H9 (cell line): ENCODE data around the gene KLF16. TPM values are rescaled to one million over a fixed set of nuclear protein-coding genes. Genes with fewer than 3 reads are reported as not detected.

Experiments used
- DNase-seq: peaks from one replicate; pipeline ENCODE4 v3.0.0-alpha.2; 2017
- H2AFZ ChIP-seq: one replicate; pipeline ENCODE4 v1.6.1; 2013; ENCODE audit warnings: mild to moderate bottlenecking, low read length, control low read depth, moderate library complexity
- H2AK5ac ChIP-seq: 2 replicates; pipeline ENCODE4 v1.6.1; 2013; ENCODE audit warnings: low read length, control low read depth, mixed read lengths; ENCODE audit not compliant: insufficient read length
- H2BK120ac ChIP-seq: one replicate; pipeline ENCODE4 v1.6.1; 2013; ENCODE audit warnings: low read depth, mild to moderate bottlenecking, low read length, control low read depth, inconsistent platforms; ENCODE audit not compliant: poor library complexity, severe bottlenecking
- H2BK12ac ChIP-seq: 2 replicates; pipeline ENCODE4 v1.6.1; 2013; ENCODE audit warnings: low read length, control low read depth, mixed read lengths, low read depth; ENCODE audit not compliant: insufficient read length
- H2BK15ac ChIP-seq: 2 replicates; pipeline ENCODE4 v1.6.1; 2013; ENCODE audit warnings: low read depth, low read length, control low read depth
- H2BK20ac ChIP-seq: one replicate; pipeline ENCODE4 v1.6.1; 2013; ENCODE audit warnings: low read depth, mild to moderate bottlenecking, low read length, control low read depth, inconsistent platforms; ENCODE audit not compliant: poor library complexity, severe bottlenecking
- H2BK5ac ChIP-seq: 2 replicates; pipeline ENCODE4 v1.6.1; 2013; ENCODE audit warnings: low read length, control low read depth, mixed read lengths; ENCODE audit not compliant: insufficient read length
- H3K14ac ChIP-seq: 2 replicates; pipeline ENCODE4 v1.6.1; 2013; ENCODE audit warnings: low read length, control low read depth; ENCODE audit not compliant: insufficient read depth
- H3K18ac ChIP-seq: 2 replicates; pipeline ENCODE4 v1.6.1; 2013; ENCODE audit warnings: low read depth, mild to moderate bottlenecking, mixed read lengths, low read length, control low read depth; ENCODE audit not compliant: insufficient read length
- H3K23ac ChIP-seq: 2 replicates; pipeline ENCODE4 v1.6.1; 2013; ENCODE audit warnings: low read length, control low read depth, mixed read lengths, low read depth; ENCODE audit not compliant: insufficient read length
- H3K23me2 ChIP-seq: 2 replicates; pipeline ENCODE4 v1.6.1; 2013; ENCODE audit warnings: low read depth, mild to moderate bottlenecking, mixed read lengths, low read length, control low read depth; ENCODE audit not compliant: insufficient read length, poor library complexity, severe bottlenecking
- H3K27ac ChIP-seq: 2 replicates; pipeline ENCODE4 v1.5.1; 2013; ENCODE audit warnings: low read length, control low read depth, mixed read lengths, low read depth; ENCODE audit not compliant: insufficient read length
- H3K27me3 ChIP-seq: 2 replicates; pipeline ENCODE4 v1.6.1; 2013; ENCODE audit warnings: low read length, control low read depth, inconsistent platforms; ENCODE audit not compliant: insufficient read depth
- H3K4ac ChIP-seq: 2 replicates; pipeline ENCODE4 v1.6.1; 2013; ENCODE audit warnings: low read depth, mild to moderate bottlenecking, control low read depth, inconsistent platforms, low read length, moderate library complexity
- H3K4me1 ChIP-seq: 2 replicates; pipeline ENCODE4 v1.6.1; 2013; ENCODE audit warnings: low read length, control low read depth, inconsistent platforms; ENCODE audit not compliant: insufficient read depth
- H3K4me2 ChIP-seq: 2 replicates; pipeline ENCODE4 v1.6.1; 2013; ENCODE audit warnings: low read length, control low read depth, mixed read lengths; ENCODE audit not compliant: insufficient read length, insufficient read depth
- H3K56ac ChIP-seq: 2 replicates; pipeline ENCODE4 v1.6.1; 2013; ENCODE audit warnings: low read depth, mild to moderate bottlenecking, mixed read lengths, low read length, control low read depth; ENCODE audit not compliant: insufficient read length
- H3K79me1 ChIP-seq: 2 replicates; pipeline ENCODE4 v1.6.1; 2013; ENCODE audit warnings: low read depth, mild to moderate bottlenecking, moderate library complexity, low read length, control low read depth, inconsistent platforms; ENCODE audit not compliant: insufficient read depth, poor library complexity, severe bottlenecking
- H3K79me2 ChIP-seq: 2 replicates; pipeline ENCODE4 v1.6.1; 2013; ENCODE audit warnings: low read length, control low read depth, inconsistent platforms; ENCODE audit not compliant: insufficient read depth
- H3K9ac ChIP-seq: 2 replicates; pipeline ENCODE4 v1.6.1; 2013; ENCODE audit warnings: low read length, control low read depth, mixed read lengths; ENCODE audit not compliant: insufficient read length; ENCODE audit errors: extremely low read depth
- H3K9me3 ChIP-seq: one replicate; pipeline ENCODE4 v1.6.1; 2013; ENCODE audit warnings: low read depth, low read length, inconsistent platforms; ENCODE audit not compliant: control insufficient read depth
- H3T11ph ChIP-seq: one replicate; pipeline ENCODE4 v1.6.1; 2013; ENCODE audit warnings: mild to moderate bottlenecking, low read length, control low read depth, inconsistent platforms
- H4K20me1 ChIP-seq: one replicate; pipeline ENCODE4 v1.6.1; 2013; ENCODE audit not compliant: control insufficient read depth, insufficient read length, insufficient read depth
- H4K5ac ChIP-seq: 2 replicates; pipeline ENCODE4 v1.6.1; 2013; ENCODE audit warnings: low read depth, mild to moderate bottlenecking, mixed read lengths, low read length, control low read depth; ENCODE audit not compliant: insufficient read length
- H4K8ac ChIP-seq: replicated peaks from 2 replicates; pipeline ENCODE4 v1.6.1; 2013; ENCODE audit warnings: low read length, control low read depth, mixed read lengths, low read depth; ENCODE audit not compliant: insufficient read length
- H4K91ac ChIP-seq: 2 replicates; pipeline ENCODE4 v1.6.1; 2013; ENCODE audit warnings: low read depth, mild to moderate bottlenecking, moderate library complexity, mixed read lengths, low read length, control low read depth; ENCODE audit not compliant: insufficient read length
- H3K27ac Mint-ChIP-seq, 3 experiments: 2 replicates in 2 of 3; 3 replicates in 1 of 3; pipeline ENCODE4 v1.8.0; 2020 to 2021; ENCODE audit warnings: mixed read lengths in 3 of 3, mild to moderate bottlenecking in 1 of 3, moderate library complexity in 1 of 3
- H3K27me3 Mint-ChIP-seq: 2 replicates; pipeline ENCODE4 v1.8.0; 2021; ENCODE audit warnings: low read depth, mild to moderate bottlenecking, moderate library complexity, mixed read lengths
- H3K36me3 Mint-ChIP-seq, 3 experiments: 2 replicates in 2 of 3; 3 replicates in 1 of 3; pipeline ENCODE4 v1.8.0; 2020 to 2021; ENCODE audit warnings: low read depth in 3 of 3, mixed read lengths in 3 of 3; ENCODE audit not compliant: insufficient read depth in 1 of 3
- H3K4me1 Mint-ChIP-seq, 2 experiments: 2 replicates each; pipeline ENCODE4 v1.8.0; 2020; ENCODE audit warnings: mixed read lengths in 2 of 2
- H3K4me3 Mint-ChIP-seq, 2 experiments: 2 replicates in 1 of 2; 3 replicates in 1 of 2; pipeline ENCODE4 v1.8.0; 2020 to 2021; ENCODE audit warnings: mild to moderate bottlenecking in 2 of 2, mixed read lengths in 2 of 2, moderate library complexity in 1 of 2
- H3K9me3 Mint-ChIP-seq, 2 experiments: 2 replicates in 1 of 2; 3 replicates in 1 of 2; pipeline ENCODE4 v1.8.0; 2020; ENCODE audit warnings: mild to moderate bottlenecking in 2 of 2, mixed read lengths in 2 of 2, moderate library complexity in 1 of 2
- WGBS: extraction: QIAGEN DNeasy Blood & Tissue Kit; methylation state at CpG from one replicate; pipeline ENCODE4 v1.1.7; 2013; ENCODE audit warnings: missing lambda C conversion rate, low lambda C conversion rate, mixed read lengths; ENCODE audit not compliant: insufficient read length; ENCODE audit errors: extremely low coverage; 5-methylcytosine and 5-hydroxymethylcytosine counted together
- total RNA-seq: library from RNA; stranded (reverse); gene quantifications from 2 replicates; pipeline ENCODE4 v1.2.1, GENCODE V29; 2021
- TF ChIP-seq, protein P1 (sequence below): fragments of 200-600 bp; sonication (generic); conservative IDR thresholded peaks from 3 replicates; pipeline ENCODE4 v1.8.0; 2021; ENCODE audit warnings: antibody characterized with exemption, mild to moderate bottlenecking

Gene KLF16
- total RNA-seq, 1 experiment from 2014 or later = 66.8 TPM

DNA sequence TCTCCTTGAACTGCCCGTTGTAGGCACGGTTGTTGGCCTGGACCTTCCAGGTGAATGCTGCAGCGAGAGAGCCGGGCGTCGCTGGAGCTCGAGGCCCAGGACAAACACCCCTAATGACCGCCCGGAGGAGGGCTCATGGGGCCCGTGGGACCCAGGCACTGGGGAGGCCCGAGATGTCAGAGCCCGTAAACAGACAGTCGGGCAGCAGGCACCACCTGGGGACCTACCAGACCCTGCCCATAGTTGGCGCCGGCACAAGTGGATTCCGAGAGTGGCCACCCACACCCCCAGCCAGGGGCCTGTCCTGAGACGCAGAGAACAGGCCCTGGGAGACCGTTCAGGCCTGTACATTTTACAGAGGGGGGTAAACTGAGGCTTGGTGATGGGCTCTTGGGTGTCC is 53.7 kb downstream of the KLF16 start:
- H2BK20ac ChIP-seq = no peak overlapping the region
- peaks cover 3% of the 10 kb centered on the region for H3K23me2 ChIP-seq
- WGBS = no CpG with 5 or more reads among the region's 18 CpGs
- H4K20me1 ChIP-seq = peaks cover 2% of the 10 kb centered on the region
- no peak overlapping the region for H2BK12ac ChIP-seq
- TF ChIP-seq, protein P1, sequence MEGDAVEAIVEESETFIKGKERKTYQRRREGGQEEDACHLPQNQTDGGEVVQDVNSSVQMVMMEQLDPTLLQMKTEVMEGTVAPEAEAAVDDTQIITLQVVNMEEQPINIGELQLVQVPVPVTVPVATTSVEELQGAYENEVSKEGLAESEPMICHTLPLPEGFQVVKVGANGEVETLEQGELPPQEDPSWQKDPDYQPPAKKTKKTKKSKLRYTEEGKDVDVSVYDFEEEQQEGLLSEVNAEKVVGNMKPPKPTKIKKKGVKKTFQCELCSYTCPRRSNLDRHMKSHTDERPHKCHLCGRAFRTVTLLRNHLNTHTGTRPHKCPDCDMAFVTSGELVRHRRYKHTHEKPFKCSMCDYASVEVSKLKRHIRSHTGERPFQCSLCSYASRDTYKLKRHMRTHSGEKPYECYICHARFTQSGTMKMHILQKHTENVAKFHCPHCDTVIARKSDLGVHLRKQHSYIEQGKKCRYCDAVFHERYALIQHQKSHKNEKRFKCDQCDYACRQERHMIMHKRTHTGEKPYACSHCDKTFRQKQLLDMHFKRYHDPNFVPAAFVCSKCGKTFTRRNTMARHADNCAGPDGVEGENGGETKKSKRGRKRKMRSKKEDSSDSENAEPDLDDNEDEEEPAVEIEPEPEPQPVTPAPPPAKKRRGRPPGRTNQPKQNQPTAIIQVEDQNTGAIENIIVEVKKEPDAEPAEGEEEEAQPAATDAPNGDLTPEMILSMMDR = no peak; the same call in 2 of the 3 replicates
- H3K79me2 ChIP-seq = no peaks in the 10 kb centered on the region
- no peak overlapping the region for H3K18ac ChIP-seq
- no peaks in the 10 kb centered on the region for H3K79me1 ChIP-seq
- no peak overlapping the region for H2AFZ ChIP-seq
- no peak overlapping the region for H3K4me3 Mint-ChIP-seq
- H3K4ac ChIP-seq = no peak overlapping the region
- H2BK15ac ChIP-seq = no peak overlapping the region
- H3K27me3 ChIP-seq = no peaks in the 10 kb centered on the region
- H3K4me2 ChIP-seq = no peak overlapping the region
- H2AK5ac ChIP-seq = no peak overlapping the region
- no peak overlapping the region for H3K56ac ChIP-seq
- H3K36me3 Mint-ChIP-seq = no peaks in the 10 kb centered on the region; a peak in 1 of 7 replicates
- H3T11ph ChIP-seq = no peak overlapping the region
- no peak overlapping the region for H3K27ac ChIP-seq
- no peak overlapping the region for H4K5ac ChIP-seq
- H3K9me3 Mint-ChIP-seq = no peaks in the 10 kb centered on the region
- H4K8ac ChIP-seq = no peak overlapping the region
- H3K23ac ChIP-seq = no peak overlapping the region
- H3K27ac Mint-ChIP-seq = no peak overlapping the region
- no peak overlapping the region for H3K9ac ChIP-seq
- no peak overlapping the region for H2BK120ac ChIP-seq
- H3K9me3 ChIP-seq = no peaks in the 10 kb centered on the region
- DNase-seq = no peak
- H3K4me1 Mint-ChIP-seq = peaks cover 6 to 8% of the 10 kb centered on the region in 2 experiments
- no peak overlapping the region for H2BK5ac ChIP-seq
- no peaks in the 10 kb centered on the region for H3K4me1 ChIP-seq
- H3K14ac ChIP-seq = no peak overlapping the region
- H4K91ac ChIP-seq = no peak overlapping the region
- peaks cover 9% of the 10 kb centered on the region for H3K27me3 Mint-ChIP-seq
